GM20000 (cell line): ENCODE data around the gene SASH1.
A peak's percentile ranks its signal among the peaks of the same experiment; 100 is the strongest.

ENCODE experiments used
- DNase-seq: peaks from one replicate; pipeline ENCODE4 v3.0.0; 2012; ENCODE audit warnings: low spot score
- CTCF ChIP-seq: IDR thresholded peaks from 2 replicates; pipeline ENCODE4 v1.5.1; 2012; ENCODE audit warnings: mild to moderate bottlenecking, control low read depth; ENCODE audit errors: extremely low read depth, missing control alignments

Gene SASH1

GRCh38 chr6:148518511-148519156 lies 176.0 kb downstream of the SASH1 start:
- DNase-seq, result no peak
- TF ChIP-seq CTCF, result no peak

- no peak for TF ChIP-seq CTCF
- DNase-seq, result peak; percentile 73
Observed at GRCh38 chr6:148520109-148520841, 177.6 kb downstream of the SASH1 start.

DNA sequence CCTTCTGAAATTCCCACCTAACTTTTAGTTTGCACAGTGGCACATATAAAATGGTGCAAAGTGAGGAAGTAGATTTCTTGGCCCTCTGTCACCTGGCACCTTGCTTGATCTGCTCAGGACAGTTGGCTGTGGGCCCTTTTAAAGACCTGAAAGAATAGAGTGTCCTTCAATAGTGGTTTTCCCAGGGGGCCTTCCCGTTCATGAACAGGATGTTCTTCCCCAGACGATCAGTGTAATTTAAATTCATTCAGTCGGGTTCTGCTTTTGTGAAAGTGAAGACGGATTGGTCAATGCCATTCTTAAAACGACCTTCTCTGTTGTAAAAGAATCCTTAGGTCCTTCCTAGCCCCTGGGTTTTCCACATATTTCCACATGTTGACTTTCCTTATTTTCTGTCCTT lies 178.5 kb downstream of the SASH1 start:
- no peak for TF ChIP-seq CTCF
- no peak for DNase-seq

GRCh38 chr6:148521586-148521985 lies 178.9 kb downstream of the SASH1 start:
- no peak for TF ChIP-seq CTCF

GRCh38 chr6:148523048-148523447 lies 180.4 kb downstream of the SASH1 start:
- no peak for TF ChIP-seq CTCF
- DNase-seq, result no peak

More at GRCh38 chr6:148521586-148521985, 178.9 kb downstream of the SASH1 start:
- DNase-seq, result no peak

DNA sequence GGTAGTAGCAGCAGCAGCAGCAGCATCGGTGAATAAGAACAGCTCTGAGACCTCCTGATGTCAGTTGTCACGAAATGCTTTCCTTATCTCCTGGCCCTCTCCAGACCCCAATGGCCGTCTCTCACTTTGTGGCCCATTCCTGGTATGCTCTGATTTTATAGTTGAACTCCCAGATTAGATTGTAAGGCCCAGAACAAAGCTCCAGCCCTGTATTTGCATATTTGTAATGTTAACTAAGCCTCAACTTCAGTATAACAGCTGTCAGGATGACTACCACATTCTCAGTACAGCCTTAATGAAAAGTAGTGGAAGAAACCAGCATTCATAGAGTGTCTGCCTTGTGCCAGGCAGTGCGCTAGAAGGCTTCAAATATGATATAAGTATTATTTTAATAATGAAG lies 180.9 kb downstream of the SASH1 start:
- DNase-seq, result no peak
- no peak for TF ChIP-seq CTCF

DNA sequence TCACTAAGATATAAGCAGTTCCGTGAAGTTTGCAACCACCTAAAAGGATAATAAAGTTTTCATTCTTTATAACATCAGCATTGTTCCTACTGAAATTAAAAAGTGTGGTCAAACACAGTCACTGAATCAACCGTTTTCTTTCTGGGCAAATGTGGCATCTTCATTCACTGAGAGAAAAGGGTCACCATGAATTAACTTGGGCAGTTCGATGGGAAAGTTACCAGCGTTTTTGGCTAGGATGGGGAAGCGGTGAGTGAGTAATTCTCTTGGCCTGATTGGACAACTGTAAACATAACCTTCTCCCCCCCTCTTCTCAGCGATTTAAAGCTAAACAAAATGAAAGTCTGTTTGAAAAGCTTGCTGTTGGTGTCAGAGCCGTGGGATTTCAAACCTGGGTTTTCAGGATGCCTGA lies 181.8 kb downstream of the SASH1 start:
- DNase-seq, result no peak
- TF ChIP-seq CTCF, result no peak
